ENCODE data around the gene RFNG. TPM values are rescaled to one million over a fixed set of nuclear protein-coding genes. Genes with fewer than 3 reads are reported as not detected.
A peak's percentile ranks its signal among the peaks of the same experiment; 100 is the strongest.

The RFNG gene
- total RNA-seq, 6 experiments from 2014 or later = 29.9 to 53.3 (median 43.7) TPM

GRCh38 chr17:82072827-82073226 lies 21.2 kb upstream of the RFNG start:
- Histone ChIP-seq H3K27me3 (no peaks in the 10 kb centered on the region), H3K4me3 (no peak overlapping the region), H3K27ac (no peak overlapping the region), H3K36me3 (peaks cover 0 to 2% (median 0%) of the 10 kb centered on the region in 4 donors), H3K4me1 (no peaks in the 10 kb centered on the region), H3K9me3 (no peaks in the 10 kb centered on the region)
- no peak for ATAC-seq
- 75% methylated on average over 5 of the region's 6 CpGs for WGBS (ENCODE audit: insufficient coverage, low coverage, low lambda C conversion rate, missing lambda C conversion rate)
- TF ChIP-seq POLR2A (IDR thresholded peaks at IDR 0.05) (no peak), CTCF (IDR thresholded peaks at IDR 0.05) (no peak)
- intact Hi-C loops (cut with DNase I) = no loop called here
- DNase-seq = no peak

DNA sequence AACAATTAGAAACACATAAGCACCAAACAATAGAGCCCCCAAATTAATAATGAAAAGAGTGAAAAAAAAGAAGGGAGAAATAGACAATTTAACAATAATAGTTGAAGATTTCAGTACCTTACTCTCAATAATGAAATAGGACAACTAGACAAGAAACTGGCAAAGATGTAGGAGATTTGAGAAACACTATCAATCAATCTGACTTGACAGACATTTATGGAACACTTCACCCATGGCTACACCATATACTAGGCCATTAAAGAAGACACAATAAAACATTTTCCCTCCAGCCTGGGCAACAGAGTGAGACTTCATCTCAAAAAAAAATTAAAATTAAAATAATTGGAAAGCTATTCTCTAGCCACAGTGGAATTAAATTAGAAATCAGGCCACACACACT lies 19.0 kb upstream of the RFNG start:
- DNase-seq (no peak), ATAC-seq (no peak)
- H3K4me1 ChIP-seq = no peaks in the 10 kb centered on the region
- TF ChIP-seq CTCF (IDR thresholded peaks at IDR 0.05) (no peak), POLR2A (IDR thresholded peaks at IDR 0.05) (no peak)
- no peaks in the 10 kb centered on the region for H3K27me3 ChIP-seq
- H3K9me3 ChIP-seq = no peaks in the 10 kb centered on the region
- H3K36me3 ChIP-seq = no peaks in the 10 kb centered on the region
- H3K4me3 ChIP-seq = no peak overlapping the region
- H3K27ac ChIP-seq = no peak overlapping the region
- intact Hi-C loops (cut with DNase I) = no loop called here

- intact Hi-C loops (cut with DNase I) = no loop called here
These were observed 14.2 kb upstream of the RFNG start, which contains the start of gene DUS1L for GRCh38 chr17:82065638-82066303. Gene DUS1L (minus strand): TSS chr17:82065804. CDS start chr17:82065059, 745 bp downstream.

GRCh38 chr17:82065193-82065637 lies 13.6 kb upstream of the RFNG start:
- DNase-seq = no peak
- no peak for TF ChIP-seq POLR2A (IDR thresholded peaks at IDR 0.05)
- no peak for TF ChIP-seq CTCF (IDR thresholded peaks at IDR 0.05)
- no peaks in the 10 kb centered on the region for H3K27me3 ChIP-seq
- H3K36me3 ChIP-seq = peaks cover 0 to 27% (median 4%) of the 10 kb centered on the region in 4 donors
- WGBS (ENCODE audit: insufficient coverage, low coverage, low lambda C conversion rate, missing lambda C conversion rate) = no CpG with 5 or more reads among the region's 47 CpGs
- intact Hi-C loops (cut with DNase I) = no loop called here
- H3K4me1 ChIP-seq = peaks cover 0 to 17% (median 6%) of the 10 kb centered on the region in 4 donors
- ATAC-seq = peak in 1 of 4 donors; percentile 1
- peak overlapping the region in 2 of 3 donors; percentile 66 for H3K27ac ChIP-seq
- H3K4me3 ChIP-seq = peak overlapping the region; percentile 76 to 89 (median 87)
- H3K9me3 ChIP-seq = no peaks in the 10 kb centered on the region

More at GRCh38 chr17:82065638-82066303, 14.2 kb upstream of the RFNG start, which contains the start of gene DUS1L:
- ATAC-seq = peak; percentile 69 to 83 (median 80)
- peak; percentile 42 for TF ChIP-seq POLR2A (IDR thresholded peaks at IDR 0.05)
- TF ChIP-seq CTCF (IDR thresholded peaks at IDR 0.05) = no peak
- H3K36me3 ChIP-seq = peaks cover 0 to 21% (median 4%) of the 10 kb centered on the region in 4 donors
- H3K9me3 ChIP-seq = no peaks in the 10 kb centered on the region
- peaks cover 0 to 17% (median 6%) of the 10 kb centered on the region in 4 donors for H3K4me1 ChIP-seq
- peak within 1 kb of the TSS; percentile 76 to 89 (median 87) for H3K4me3 ChIP-seq
- 18% methylated on average over 27 of the region's 88 CpGs for WGBS (ENCODE audit: insufficient coverage, low coverage, low lambda C conversion rate, missing lambda C conversion rate)
- peak in 2 of 3 donors; percentile 64 to 74 for DNase-seq
- H3K27ac ChIP-seq = peak within 1 kb of the TSS; percentile 66 to 77 (median 70)
- no peaks in the 10 kb centered on the region for H3K27me3 ChIP-seq

Data from right lobe of liver (tissue), 6 donors.